GM21723 (cell line): Measurements from ENCODE around the gene NTPCR.
"Not testable (repeated sequence)": the region's sequence is repeated elsewhere in the genome, so short reads cannot be mapped to it uniquely, and the experiment has no call there.

ENCODE experiments used
- ATAC-seq: cut with Tn5 transposase; IDR thresholded peaks from one replicate; pipeline ENCODE4 v1.9.1; 2021; ENCODE audit warnings: mild to moderate bottlenecking, moderate library complexity; ENCODE audit not compliant: unreplicated experiment

NTPCR gene, protein sequence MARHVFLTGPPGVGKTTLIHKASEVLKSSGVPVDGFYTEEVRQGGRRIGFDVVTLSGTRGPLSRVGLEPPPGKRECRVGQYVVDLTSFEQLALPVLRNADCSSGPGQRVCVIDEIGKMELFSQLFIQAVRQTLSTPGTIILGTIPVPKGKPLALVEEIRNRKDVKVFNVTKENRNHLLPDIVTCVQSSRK

DNA sequence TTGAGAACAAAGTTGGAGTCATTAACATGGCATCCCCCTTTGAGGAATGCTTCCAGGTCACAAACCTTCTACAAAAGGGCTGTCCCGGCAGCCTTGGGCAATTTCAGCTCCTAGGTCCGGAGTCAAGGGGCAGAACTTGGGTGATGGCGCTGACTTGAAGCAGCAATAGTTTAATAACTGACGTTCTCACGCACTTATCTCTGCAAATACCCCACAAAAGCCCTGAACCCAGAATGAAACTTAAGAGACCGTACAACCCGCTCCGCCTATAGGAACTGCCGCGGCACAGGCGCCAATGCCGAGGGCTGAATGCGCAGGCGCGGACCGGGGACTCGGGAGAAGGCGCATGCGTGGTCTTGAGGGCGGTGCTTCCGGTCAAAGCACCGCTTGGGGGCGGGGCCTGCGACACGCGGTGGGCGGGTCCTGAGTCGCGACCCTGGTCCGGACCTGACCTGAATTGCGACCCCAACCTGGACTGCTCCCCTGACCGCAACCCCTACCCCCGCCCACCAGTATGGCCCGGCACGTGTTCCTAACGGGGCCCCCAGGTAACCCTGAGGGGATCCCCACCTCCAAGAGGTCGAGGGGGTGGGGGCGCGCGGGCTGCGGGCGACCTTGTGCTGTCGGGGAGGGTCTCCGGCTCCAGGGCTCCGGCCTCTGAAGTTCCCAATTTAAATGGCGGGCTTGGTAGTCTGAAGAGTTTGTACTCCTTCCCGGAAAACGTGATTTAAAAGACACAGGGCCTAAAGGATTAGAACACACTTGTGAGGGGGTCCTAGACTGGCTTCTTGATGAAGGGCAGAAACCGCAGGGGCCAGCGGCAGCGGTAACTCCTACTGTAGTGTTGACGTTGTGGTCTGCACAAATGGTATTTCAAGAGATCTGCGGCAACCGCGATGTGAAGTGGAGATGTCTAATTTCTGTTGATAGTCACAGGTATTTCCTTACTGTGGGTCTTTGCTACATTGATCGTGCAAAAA, at the start of gene NTPCR:
Gene NTPCR, plus strand, starts transcription at position 415 of the 980 bp plus-strand sequence. Its CDS starts 100 bp downstream, at position 515.
- peak; percentile 85 for ATAC-seq

DNA sequence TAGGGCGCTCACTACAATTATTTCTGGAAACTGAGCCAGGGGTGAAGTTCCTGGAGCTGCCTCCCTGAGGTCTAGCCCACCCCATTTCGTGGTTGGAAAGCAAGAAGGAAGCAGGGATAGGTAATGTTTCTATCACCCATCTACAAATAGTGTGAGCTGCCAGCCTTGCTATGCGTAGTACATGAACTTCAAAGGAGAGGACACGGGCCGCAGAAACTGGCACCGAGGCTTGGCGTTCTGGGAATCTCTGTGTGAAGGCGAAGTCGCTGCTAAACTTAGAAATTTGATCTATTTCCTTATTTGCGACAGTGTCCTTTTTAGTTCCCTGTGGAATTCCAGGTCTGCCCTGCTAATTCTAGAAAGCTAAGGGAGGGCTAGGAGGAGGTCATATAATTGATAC, 49.6 kb upstream of the NTPCR start:
- no peak for ATAC-seq

DNA sequence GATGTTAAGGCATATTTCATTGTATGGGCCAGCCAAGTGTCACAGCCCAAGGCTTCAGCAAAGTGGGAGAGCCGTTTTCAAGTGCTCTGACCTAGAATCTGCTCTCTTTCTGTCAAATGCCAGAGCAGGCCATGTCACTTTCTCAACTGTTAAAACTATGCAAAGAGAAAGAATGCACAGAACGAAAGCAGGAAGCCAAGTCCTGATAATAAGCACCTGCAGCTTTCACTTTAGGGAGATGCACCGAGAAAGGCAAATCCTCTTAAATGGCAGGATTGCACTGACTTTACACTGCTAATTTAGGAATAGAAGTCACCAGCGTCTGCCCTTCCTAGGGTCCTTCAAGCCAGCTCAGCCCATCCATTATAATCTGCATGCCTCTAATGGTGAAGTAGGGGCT, 49.2 kb upstream of the NTPCR start:
- ATAC-seq = no peak

DNA sequence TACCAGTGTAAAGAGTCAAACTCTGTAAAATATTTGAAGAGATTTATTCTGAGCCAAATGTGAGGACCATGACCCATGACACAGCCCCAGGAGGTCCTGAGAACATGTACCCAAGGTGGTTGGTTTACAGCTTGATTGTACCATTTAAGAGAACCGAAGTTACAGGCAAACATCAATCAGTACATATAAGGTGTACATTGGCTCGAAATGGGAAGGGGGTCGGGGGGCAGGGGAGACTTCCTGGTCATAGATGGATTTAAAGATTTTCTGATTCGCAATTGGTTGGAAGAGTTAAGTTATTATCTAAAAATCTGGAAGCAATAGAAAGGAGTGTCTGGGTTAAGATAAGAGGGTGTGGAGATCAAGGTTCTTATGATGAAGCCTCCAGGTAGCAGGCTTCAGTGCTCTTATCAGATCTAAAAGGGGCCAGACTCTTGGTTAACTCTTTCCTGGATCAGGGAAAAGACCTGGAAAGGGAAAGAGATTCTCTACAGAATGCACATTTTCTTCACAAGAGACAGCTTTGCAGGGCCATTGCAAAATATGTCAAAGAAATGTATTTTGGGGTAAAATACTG, 47.5 kb upstream of the NTPCR start:
- no peak for ATAC-seq

DNA sequence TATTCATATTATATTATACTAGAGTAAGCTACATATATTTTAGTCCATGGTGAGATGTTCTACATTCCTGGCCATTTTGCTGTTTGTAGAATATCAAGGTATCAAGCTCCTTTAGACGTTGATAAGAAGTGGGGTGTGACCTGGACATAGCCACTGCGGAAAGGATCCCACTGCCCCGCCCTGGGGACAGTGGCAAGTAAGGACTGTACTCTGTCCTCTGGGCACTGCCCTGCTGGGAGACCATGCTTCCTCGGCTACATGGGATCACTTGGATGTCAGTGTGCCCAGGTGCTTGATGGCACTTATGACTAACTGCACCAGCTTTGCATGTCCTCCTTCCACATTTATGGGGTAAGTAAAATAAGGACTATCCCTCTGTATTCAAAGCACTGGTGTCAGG, 46.3 kb upstream of the NTPCR start:
- ATAC-seq = no peak

DNA sequence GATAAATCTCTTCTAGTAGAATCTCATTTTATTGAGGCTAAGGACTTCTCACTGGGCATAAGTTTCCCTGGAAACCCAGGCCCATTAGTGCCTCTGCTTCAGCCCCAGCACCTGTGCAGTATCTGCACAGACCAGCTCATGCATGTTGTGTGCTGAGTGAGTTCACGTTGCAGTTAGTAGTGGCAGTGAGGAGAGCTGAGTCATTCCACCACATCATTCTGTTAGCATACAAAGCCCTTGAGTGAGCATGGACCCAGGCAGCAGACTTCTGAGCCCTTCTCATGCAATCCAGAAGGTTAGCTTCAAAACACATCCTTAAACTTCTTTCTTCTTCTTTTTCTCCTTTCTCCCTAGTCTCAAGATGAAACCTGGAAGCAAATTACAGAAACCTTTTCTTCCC, 45.8 kb upstream of the NTPCR start:
- no peak for ATAC-seq

DNA sequence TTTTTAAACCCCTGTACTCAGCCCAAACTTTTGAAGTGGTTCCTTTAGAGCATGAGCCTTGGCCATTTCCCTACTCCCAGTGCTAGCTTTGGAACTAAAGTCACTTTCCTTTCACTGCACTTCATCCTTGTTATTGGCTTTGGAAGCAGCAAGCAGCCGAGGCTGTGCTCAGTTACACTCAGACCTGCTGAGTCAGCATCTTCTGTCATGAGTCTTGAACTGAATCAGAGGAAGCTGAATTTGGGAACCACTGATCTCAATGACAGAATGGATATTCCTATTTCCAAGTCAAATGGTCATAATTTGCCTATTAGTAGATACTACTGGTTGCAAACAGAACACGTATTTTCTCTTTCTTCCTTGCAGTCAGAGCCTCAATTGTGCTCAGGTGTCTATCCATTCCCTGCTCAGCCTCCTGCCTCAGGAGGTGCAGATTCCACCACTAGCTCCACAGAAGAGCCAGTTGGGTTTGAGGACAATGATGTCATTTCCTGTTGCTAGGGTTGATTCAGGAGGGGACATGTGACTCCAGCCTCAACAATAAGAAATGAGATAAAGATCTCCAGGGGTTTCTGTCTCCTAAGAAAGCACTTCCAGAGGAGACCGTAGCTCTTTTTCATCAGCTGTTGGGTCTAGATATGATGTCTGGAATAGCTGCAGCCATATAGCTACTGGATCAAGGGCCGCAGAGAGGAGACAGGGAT, 44.9 kb upstream of the NTPCR start:
- no peak for ATAC-seq

DNA sequence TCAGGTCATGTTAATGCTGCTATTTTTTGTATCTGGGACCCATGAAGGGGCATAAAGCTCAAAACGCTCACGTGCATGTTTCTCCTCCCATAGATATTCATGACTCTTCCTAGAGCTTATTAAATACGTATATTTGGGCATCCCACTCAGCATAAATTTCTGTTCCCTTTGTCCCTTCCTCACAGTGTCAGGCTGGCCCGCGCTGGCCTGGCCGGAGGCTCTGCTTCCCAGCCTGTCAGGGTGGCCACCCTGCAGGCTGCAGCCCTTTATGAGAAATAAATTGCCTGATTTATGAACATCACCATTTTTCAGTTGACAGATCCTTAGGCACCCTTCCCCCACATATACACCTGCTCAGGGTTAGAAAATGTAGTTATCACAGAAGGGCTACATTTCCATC, 44.0 kb upstream of the NTPCR start:
- no peak for ATAC-seq

DNA sequence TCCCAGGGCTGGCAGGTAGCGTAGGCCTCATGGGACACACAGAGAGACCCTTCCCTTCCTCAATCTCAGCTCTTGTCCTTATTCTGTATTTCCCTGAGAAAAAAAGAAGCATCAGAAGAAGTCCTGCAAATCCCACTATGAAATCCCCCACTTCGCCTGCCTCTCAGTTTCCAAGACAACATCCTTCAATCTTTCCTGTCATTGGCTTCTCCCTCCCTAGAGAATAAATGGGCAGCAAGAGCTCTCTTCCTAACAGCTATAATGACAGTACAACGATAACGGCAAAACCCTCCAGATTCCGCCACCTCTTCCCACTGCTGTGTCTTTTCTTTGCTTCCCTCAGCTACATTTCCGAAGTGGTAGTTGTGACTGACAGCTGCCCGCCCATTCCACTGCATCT, 41.6 kb upstream of the NTPCR start:
- no peak for ATAC-seq

DNA sequence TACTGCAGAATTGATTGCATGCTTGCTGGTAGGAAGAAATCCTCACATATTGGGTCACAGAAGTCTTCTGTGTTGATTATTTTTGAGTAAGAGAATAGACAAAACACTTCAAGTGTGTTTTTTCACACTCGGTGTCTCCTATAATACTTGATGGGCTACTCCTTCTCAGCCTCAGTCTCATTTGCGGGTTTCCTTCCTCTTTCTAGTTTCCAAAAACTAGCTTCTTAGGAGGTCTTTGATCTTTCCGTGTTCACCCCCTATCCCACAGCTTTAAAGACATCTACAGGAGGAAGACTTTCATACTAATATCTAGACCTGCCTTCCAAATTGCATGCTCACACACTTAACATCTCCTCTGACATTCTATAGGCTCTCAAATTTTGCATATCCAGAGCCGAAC, 40.7 kb upstream of the NTPCR start:
- ATAC-seq = no peak

DNA sequence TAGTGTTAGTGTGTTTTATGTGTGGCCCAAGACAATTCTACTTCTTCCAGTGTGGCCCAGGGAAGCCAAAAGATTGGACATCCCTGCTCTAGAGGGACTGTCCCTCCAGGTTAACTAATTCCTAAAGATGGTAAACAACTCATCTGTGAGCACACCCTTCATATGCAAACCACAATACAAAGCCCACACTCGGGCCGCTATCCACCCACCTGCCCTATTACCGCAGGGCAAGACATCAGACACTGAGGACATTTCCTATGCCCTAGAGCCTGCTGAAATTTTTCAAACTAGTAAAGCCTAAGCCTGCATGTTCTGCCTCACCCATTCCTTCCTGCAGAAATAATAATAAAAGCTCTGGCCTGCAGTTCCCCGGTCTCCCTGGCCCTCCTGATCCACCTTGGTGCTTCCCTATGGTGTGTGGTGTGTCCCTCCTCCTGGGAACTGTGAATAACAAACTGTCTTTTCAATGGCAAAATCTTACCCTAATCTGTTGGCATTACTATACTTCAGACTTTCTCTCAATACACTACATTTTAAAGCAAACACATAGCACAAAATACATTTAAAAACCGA, 39.3 kb upstream of the NTPCR start:
- no peak for ATAC-seq

DNA sequence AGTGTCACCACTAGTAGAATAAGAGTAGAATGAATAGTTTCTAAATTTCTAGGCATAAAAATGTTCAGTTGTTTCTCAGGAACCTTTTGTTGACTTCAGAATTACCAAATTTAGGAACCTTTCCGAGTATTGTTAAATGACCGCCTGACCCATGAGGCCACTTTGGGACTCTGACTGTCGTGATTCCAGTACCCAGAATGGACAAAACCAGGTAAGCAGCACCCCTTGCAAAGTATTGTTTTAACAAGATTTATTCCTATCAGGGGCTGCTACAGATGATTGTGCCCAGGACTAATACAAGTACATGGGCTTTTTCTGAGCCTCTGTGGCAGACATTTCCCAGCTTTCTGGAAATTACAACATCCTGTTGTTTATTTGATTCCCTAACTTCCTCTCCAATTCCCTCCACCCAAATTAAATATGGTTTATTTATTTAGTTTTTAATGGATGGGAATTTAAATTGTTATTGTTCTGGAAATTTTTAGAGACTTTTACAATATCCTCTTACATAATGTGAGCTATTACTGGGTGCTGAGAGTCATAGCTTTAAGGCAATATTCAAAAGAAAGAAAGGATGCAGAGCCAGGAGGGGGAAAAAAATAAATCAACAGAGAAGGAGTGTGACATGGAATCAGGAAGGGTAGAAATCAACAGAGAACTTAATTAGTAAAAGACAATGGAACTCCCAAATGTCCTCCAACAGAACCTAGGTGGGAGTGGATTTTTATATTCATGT, 37.4 kb upstream of the NTPCR start:
- ATAC-seq = no peak

DNA sequence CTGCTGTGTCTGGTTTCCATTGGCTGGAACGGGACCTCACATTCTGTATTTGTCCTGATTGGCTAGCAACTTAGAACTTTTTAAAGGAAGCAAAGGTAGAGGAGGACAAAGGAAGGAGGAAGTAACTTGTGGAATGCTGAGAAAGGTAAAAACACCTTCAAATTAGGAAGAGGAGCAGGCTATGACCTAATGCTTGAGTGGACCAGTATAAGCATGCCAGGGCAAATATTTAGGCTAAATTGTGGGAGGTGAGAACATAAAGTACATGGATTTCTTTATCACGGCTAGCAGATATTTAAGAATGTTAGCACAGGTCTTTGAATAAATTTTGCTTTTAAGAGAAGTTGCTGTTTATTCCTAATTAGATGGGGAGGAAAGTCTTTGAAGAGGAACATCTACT, 36.1 kb upstream of the NTPCR start:
- ATAC-seq = not testable (repeated sequence)

DNA sequence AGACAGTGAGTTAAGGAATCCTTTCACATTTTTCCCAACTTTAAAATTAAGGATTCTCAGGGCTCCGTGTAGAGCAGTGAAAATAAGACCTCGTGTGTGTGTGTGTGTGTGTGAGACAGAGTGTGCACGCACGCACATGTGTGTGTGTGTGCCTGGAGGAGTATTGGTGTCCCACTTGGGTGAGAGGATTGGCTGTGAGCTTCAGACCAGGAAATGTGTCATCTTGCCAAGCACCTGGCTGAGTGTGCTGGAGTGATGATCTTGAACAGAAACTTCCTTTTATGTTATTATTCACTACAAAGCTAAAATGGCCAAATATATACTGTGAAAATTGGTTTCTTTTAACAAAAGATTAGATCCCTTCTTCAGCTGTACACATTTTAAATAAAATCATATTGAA, 35.2 kb upstream of the NTPCR start:
- ATAC-seq = no peak

DNA sequence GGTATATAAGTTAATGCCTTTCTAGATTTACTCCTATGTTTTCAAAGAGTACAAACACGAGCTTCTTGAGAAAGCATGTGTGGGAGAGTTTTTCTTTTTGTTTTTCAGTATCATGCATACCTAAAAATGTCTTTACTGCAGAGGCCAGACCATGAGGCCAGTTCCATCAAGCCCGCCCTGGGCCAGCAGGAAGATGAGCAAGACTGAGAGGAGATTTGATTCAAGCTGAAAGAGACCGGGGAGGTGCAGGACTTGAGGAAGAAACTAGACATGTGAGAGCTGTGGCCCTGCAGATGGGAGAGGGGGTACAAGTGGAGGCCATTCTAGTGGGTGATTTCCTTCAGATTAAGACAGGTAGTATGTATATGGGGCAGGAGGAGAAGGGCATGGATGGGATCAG, 33.4 kb upstream of the NTPCR start:
- no peak for ATAC-seq

DNA sequence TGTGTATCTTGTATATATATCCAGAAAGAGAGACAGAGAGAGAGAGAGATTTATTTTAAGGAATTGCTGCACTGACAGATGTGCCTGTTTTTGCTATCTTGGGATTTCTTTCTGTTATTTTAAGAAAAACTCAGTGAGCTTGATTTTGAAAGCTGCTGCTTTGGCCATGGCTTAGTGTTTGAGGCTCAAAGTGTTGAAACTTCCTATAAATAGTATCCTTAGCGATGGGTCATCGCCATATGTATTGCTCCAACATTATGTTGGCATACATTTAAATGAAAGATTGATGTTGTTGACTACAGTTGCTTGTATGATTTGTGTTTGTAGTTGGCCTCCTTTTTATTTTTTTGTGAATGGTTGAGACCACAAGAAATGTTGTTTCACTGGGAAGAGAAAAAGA, 29.0 kb upstream of the NTPCR start:
- ATAC-seq = no peak

DNA sequence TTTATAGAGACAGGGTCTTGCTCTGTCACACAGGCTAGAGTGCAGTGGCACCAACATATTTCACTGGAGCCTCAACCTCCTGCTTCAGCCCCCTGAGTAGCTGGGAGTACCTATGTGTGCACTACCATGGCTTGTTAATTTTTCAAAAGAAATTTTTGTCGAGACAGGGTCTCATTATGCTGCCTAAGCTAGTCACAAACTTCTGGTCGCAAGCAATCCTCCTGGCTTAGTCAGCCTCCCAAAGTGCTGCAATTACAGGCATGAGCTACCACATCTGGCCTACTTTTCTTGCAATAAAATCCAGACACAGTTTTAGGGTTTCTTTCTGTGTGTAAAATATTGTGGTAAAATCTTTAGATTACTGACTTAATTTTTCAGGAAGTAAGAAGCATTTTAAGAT, 27.9 kb upstream of the NTPCR start:
- no peak for ATAC-seq

DNA sequence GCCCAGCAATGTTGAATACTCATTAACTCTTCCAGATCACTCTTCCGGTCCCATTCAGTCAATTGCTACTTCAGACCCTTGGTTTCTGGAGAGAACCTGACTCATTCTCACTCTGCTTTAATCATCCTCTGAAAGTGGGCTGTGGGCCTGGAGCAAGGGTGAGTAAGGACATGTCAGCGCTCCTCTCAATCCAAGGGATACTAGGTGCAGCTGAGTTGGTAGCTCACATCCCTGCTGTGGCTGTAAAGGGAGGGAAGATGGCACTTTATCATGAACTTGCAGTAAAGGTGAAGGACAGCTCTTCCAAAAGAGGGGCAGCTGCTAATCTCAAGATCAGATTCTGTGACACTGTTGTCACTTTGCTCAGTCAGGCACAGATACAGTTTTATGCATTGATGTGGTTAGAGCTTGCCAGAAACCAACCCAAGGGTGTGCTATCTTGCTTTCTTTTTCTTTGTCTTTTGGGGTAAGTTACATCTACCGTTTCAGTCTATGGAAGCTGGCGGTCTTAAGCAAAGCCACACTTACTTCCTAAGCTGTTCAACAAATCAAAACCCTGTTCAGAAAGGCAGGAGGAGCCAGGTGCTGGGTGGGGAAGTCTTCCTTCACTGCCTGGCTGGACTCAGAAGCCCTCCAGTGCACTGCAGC, 26.5 kb upstream of the NTPCR start:
- ATAC-seq = peak; percentile 87

DNA sequence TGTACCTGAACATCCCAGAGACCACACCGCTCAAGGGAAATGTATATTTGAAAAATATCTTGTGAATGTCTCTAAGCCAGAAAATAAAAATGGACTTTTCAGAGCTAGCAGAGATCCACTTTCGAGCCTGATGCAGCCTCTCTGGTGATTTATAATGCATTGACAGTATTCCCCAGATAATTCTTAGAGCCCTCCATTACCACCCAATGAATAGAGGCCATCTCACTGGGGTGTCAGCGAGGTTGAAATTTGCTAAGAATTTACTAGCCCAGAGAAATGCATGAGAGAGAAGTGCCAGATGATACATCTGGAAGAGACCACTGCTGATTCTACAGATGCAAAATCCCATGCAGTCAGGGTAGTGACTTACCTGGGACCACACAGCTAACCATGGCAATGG, 25.5 kb upstream of the NTPCR start:
- ATAC-seq = no peak
